Stimulated activated CD8-positive, alpha-beta memory T cell treated with anti-CD3 and anti-CD28 coated beads, Interleukin-12 subunit alpha, Interleukin-12 subunit beta, amount 100 ng/mL, for 1 hour (primary cell): Measurements from ENCODE around the gene FBXO31.

Source experiments
- DNase-seq: peaks from one replicate; pipeline ENCODE4 v3.0.0-alpha.2; 2020; ENCODE audit warnings: low read depth

The FBXO31 gene

GRCh38 chr16:87309620-87310525 is 73.7 kb downstream of the FBXO31 start:
- no peak for DNase-seq

DNA sequence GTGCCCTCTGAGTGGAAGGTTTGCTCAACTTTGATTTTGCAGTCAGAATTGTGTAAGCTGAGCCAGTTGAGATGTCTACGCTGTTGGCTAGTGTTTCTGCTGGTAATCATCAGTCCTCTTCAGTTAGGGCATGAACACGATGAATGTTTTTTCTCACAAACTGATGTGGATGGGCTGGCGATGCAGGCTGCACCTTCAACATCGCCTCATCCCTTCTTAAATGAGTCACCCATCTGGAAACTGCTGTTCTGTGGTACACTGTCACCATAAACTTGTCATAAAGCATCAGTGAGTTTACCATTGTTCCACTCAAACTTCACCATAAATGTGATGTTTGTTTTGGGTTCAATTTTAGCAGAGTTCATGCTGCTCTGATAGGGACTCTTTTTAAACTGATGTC is 74.8 kb downstream of the FBXO31 start:
- DNase-seq, result no peak

- DNase-seq, result no peak
Observed at GRCh38 chr16:87306516-87306915, 77.1 kb downstream of the FBXO31 start.

- no peak for DNase-seq
Observed at GRCh38 chr16:87305505-87306391, 77.8 kb downstream of the FBXO31 start.

- DNase-seq, result no peak
Observed at GRCh38 chr16:87304951-87305350, 78.6 kb downstream of the FBXO31 start.

DNA sequence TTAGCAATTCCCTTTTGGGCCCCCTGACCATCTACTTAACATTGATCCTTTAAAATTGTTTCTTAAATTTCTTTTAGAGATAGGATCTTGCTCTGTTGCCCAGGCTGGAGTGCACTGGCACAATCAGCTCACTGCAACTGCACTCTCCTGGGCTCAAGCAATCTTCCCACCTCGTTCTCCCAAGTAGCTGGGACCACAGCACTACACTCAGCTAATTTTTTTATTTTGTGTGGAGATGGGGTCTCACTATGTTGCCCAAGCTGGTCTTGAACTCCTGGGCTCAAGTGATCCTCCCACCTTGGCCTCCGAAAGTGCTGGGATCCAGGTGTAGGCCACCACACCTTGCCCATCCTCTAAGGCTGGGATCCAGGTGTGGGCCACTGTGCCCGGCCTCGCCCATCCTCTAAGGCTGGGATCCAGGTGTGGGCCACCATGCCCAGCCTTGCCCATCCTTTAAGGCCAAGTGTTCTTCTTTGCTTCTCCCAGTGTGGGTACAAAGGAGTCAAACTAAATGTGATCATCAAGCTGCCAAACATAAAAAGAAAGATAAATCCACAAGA is 79.5 kb downstream of the FBXO31 start:
- no peak for DNase-seq

- no peak for DNase-seq
Observed at GRCh38 chr16:87303431-87303930, 80.1 kb downstream of the FBXO31 start.

DNA sequence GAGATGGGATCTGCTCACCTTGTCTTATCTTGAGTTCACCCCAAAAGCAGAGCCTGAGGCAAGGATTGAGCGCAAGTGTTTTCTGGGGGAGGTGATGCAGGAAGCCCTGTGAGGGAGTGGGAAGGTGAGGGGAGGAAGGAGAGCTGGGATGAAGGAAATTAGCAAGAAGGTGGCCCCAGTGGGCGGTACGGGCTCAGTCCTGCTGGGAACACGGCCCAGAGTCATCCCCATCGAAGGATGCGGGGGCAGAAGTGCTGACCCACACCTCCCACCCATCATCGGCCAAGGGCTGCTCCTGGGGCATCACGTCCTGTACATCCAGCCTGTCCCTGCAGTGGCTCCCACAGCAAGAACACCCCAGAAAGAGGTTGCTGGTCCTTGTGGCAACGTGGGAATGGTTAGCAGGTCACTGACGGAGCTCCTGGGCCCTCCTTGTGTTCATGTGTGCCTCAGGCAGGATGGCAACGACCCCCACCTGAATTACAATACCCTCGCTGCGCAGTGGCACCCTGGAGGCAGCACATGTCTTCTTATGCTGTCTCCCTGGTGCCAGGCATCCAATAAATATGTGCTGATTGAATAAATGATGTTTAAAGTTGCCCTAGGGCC is 84.6 kb downstream of the FBXO31 start:
- DNase-seq, result no peak

DNA sequence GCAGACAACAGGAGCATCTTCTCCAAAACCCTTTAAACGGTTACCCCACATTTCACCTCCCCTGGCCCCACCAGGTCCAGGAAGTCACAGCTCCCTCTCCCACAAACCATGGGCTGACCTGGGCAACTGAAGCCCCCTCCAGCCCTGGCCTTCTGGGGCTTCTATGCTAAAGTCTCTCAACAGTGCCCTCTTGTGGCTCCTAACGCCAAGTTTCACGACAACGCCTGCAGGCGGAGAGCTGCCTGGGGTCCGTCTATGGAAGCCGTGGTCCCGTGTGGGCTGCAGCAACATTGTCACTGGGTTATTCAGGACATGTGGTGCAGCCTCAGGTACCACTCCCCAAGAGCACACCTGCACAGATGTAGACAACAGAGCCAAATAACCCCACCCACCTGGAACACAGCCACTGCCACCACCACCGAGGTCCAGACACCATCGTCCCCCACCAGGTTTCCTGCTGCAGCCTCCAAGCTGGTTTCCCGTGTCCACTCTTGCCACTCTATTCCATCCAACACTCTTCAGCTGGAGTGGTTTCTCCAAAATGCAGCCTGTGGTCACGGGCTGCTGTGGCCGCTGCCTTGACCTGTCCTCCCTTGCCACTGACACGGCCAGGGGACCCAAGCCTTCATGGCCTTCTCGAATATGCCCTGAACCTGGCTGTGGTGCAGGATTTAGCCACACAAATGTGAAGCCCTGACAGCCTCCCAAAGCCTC is 85.5 kb downstream of the FBXO31 start:
- DNase-seq, result no peak

DNA sequence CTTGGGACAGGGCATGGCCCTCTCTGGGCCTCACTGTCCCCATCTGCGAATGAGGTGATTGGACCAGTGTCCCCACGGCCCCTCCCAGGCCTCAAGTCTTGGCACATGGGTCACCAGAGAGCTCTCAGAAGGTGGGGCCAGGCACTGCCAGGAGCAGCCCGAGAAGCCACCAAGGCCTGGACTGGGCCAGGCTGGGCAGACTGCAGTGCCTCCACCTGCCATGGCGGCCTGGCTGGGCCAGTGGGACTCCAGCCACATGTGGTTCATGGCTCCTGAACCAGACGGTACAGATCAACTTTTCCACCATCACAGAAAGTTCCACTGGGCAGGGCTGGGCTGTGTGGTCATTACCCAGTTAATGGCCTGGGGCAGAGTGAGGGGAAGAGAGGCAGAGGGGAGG is 86.2 kb downstream of the FBXO31 start:
- DNase-seq, result no peak

DNA sequence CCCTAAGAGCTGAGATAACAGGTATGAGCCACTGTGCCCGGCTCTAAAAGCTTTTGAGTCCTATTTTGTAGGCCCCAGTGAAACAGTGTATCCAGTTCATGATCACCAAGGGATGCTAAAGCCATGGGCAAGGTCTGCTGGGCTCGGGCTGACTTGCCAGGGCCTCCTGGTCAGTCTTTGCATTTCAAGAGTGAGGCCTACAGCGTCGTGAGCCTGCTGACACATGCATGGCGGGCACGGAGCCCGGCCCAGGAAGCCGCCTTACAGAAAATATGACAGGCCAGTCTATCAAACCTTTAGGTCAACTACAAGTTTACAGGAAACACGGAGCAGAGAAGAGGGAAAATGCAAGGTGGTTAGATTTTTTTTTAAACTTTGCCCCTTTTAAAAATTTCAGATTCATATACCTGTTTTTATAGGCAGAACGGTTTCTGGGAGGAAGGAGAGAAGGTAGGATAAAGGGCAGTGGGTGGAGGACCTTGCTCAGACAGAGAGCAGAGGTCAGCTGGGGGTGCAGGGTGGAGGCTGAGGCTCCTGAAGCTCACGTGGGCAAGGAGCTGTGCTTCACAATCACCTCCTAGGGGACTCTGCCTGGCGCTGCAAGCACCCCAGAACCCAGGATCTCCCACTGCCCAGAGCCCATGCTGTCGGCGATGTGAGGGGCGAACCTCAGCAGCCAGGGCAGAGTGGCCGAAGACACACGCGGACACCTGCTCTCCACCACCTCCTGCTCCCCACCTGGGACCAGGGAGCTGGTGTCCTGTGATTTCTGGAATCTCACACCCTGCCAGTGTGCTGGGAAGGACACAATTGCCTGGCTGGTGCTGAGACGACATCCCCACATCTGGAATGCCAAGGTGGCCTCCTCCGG is 87.7 kb downstream of the FBXO31 start:
- DNase-seq, result no peak

DNA sequence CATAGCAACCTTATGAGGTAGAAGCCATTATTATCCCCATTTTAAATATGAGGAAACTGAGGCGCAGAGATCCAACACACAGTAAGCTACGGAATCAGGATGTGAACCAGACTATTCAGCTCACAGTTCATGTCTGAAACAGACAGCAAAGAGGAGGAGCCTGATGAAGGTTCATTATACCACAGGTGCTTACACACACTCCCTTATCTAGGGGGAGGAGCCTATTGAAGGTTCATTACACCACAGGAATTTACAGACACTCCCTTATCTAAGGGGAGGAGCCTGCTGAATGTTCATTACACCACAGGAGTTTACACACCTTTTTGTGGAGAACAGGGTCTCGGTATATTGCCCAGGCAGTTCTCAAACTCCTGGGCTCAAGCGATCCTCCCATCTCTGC is 88.3 kb downstream of the FBXO31 start:
- DNase-seq, result no peak

- no peak for DNase-seq
Observed at GRCh38 chr16:87293990-87294389, 89.6 kb downstream of the FBXO31 start.

DNA sequence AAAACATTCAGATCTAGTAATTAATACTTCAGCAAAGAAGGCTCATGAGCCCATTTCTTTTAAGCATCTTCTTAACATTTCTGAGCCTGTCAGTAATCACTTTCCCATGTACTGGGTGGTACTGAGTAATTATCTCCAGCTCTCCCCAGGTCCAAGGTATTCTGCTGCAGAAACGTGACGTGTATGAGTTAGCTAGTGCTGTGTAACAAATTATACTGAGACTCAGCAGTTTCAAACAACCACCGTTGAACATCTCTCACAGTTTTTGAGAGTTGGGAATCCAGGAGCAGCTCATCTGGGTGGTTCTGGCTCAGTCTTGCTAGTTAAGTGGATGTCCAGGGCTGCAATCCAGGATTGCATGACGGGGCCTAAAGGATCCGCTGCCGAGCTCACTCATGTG is 91.6 kb downstream of the FBXO31 start:
- DNase-seq, result no peak

- DNase-seq, result no peak
Observed at GRCh38 chr16:87288753-87289362, 94.7 kb downstream of the FBXO31 start.

- DNase-seq, result no peak
Observed at GRCh38 chr16:87286839-87287626, 96.5 kb downstream of the FBXO31 start.

- no peak for DNase-seq
Observed at GRCh38 chr16:87284183-87284582, 99.4 kb downstream of the FBXO31 start.

DNA sequence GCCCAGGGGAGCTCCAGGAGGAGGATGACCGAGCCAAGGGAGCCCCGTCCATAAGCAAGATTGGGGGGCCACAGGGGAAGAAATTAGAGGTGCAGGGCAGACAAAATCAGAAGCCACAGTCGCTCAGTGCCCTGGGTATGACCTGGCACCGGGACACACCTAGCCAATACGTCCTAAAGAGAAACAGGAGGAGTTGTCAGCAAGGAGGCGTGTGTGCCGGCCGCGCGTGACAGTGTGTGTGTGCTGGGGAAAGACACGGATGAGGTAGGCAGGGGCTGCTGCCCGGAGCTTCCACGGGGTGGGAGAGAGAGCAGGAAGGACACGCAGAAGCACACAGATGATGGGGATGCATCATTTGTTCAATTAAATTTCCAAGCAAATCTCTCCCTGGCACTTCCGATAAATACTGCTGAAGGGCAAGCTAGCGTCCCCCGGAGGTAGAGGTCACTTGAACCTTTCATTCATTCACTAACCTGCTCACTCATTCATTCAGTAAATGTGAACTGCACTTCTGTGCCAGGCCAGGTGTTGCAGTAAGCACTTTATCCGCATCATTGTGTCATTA is 104.4 kb downstream of the FBXO31 start:
- no peak for DNase-seq
